Activated T-helper 1 cell treated with anti-CD3 and anti-CD28 coated beads, Interleukin-2, amount 50 U/mL, for 16 hours (primary cell): Measurements from ENCODE around the gene RFX2.

Experiments used
- DNase-seq, 2 donors: peaks; one replicate each; pipeline ENCODE4 v3.0.0-alpha.2; 2020; ENCODE audit warnings: low read depth in 1 of 2, low spot score in 1 of 2

The RFX2 gene

GRCh38 chr19:5958851-5959122 lies 151.5 kb downstream of the RFX2 start:
- DNase-seq, result no peak

DNA sequence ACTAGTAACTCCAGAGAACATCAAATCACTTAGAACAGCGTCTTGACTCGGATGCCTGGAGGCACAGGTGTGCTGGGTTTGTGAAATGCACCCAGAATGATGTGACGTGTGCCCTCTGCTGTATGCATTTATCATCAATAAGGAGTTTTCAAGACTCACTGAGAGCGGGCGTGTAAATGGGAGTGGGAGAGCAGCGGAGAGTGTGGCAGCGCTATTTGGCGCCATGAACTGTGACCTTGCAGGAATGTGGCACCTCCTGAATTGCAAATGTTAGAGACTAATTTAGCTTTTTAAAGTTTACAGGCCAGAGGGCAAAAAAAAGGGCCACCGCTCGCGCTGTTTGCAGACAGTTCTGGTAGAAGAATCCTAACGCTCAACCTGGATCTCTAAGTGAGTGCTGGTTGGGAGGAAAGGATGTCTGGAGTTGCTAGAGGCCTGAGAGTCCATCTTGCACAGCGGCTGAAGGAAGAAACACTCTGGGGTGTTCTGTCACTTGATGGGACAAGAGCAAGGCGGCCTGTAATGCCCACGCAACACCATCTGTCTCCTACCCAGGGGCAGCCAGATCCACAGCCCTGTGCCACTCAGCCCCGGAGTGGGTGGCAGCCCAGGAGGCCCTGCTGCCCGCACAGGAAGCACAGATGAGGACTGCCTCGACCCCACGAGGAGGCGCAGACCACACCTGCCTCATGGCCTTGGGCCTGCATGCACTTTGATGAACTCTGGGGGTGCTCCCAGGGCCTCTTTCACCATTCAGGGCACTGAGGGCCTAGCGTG lies 152.0 kb downstream of the RFX2 start:
- no peak for DNase-seq

GRCh38 chr19:5957170-5957569 lies 153.1 kb downstream of the RFX2 start:
- DNase-seq, result no peak

GRCh38 chr19:5956728-5957127 lies 153.6 kb downstream of the RFX2 start:
- no peak for DNase-seq

DNA sequence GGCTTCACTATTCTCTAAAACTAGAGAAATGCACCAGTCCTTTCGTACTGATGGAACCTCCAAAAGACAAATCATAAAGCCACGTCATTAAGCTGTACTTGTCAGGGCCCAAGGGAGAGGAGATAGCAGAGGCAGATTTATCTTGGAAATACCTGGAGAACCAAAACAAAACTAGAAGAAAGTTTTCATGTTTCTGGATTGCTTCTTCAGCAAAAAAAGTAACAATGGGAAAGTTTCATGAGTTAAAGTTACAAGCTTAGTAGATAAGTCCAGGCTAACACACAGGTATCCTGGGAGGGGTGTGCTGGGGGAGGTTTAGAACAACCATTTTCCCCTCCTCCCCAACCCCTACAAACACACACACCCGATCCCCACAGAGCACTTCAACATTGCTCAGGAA lies 154.0 kb downstream of the RFX2 start:
- no peak for DNase-seq

DNA sequence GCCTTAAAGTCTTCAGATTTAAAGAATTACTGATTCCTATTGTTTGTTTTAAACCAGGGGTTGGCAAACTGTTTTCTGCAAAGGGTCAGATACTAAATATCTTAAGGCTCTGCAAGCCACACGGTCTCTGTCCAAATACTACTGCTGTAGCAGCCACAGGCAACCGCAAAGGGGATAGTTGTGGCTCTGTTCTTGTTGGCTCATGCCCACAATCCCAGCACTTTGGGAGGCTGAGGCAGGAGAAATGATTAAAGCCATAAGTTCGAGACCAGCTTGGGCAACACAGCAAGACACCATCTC lies 154.7 kb downstream of the RFX2 start:
- no peak for DNase-seq

- no peak for DNase-seq
Measured at GRCh38 chr19:5954293-5954692, 156.0 kb downstream of the RFX2 start.

DNA sequence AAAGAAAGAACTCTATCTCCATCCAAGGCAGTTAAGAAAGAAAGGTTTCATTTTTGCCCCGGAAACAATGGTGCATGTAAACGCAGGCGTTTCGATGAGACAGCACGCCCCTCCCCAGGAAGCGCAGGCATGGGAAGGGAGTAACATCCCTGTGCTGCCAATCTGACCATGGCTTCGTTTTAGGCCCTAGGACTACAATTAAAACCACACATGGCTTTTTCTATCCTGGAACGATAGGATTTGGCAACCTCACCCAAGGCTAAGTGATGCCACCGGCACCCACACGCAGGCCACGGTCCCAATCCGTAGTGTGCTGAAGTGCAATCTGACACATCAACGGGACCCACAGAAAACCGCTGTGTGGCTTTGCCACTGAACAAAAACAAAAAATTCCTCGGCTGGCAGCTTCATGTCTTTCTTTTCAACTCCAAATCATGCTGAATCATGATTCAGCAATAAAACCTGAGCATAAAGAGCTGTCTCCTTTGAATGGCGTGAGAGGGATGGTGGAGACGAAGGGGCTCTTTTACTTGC lies 156.6 kb downstream of the RFX2 start:
- DNase-seq, result no peak

- DNase-seq, result no peak
Measured at GRCh38 chr19:5953030-5953589, 157.2 kb downstream of the RFX2 start.

- DNase-seq, result no peak
Measured at GRCh38 chr19:5952193-5953029, 157.9 kb downstream of the RFX2 start.

DNA sequence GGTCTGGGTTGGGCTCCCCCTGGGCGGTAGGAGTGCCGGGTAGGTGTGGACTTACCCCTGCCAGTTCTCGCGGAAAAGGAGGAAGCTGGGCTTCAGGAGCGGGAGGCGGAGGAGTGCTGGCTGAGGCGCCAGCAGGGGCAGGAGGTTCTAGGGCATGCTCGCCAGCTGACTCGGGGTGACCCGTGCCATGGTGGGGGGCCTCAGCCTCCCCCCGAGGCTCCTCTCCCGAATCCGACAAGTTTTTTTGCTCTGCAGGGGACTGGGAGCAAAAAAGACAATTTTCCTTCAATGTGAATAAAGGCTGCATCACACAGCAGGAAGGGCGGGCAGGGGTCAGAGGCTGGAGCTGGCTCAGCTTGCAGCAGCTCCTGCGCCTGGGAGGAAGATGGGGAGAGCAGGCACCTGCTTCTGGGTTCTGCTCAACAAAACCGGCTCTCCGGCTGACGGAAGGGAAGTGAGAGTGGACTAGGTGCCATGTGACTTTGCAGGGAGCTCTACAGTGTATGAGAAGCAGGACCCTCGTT lies 158.9 kb downstream of the RFX2 start:
- DNase-seq, result no peak

DNA sequence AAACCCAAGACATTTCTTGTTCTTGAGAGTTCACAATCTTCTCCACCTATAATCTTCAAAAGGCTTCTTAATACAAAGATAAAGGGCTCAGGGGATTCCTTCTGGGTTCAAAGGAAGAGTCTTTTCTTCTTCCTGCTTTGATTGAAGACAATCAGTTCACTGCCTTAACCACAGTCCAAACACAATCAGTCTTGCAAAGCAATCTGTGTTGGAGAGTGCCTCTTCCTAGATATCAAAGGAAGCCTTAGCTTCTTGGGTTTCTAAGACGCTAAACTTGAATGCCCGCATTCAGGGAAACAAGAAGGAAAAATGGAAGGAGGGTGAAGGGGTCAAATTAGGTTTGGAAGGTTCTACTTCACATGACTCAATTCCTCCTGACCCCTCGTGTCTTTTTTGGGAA lies 159.6 kb downstream of the RFX2 start:
- DNase-seq, result no peak

DNA sequence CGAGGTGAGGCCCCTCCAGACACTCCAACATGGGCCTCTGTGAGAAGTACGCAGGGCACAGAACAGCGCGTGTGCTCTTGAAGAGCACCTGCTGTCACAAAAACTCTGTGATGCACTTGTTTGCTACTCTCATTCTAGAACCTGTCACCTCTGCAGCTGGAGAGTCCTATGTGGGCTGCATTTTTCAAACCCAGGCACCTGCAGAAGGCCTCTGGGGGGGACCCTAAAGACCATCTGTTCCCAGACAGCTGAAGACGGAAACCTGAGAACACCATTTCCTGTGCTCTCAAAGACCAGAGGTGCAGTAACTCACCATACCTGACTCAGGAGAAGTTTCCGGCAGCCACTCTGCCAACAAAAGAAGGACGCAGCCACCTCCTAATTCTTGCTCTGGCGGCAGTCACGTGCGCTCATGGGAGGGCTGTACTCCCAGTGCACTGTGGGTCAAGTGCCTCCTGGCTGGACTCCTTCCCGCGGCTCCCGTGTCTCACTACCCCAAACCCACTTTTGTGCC lies 160.5 kb downstream of the RFX2 start:
- peak; percentile 12 to 13 for DNase-seq

- no peak for DNase-seq
Measured at GRCh38 chr19:5948752-5949564, 161.3 kb downstream of the RFX2 start.

- DNase-seq, result no peak
Measured at GRCh38 chr19:5947435-5947834, 162.9 kb downstream of the RFX2 start.

DNA sequence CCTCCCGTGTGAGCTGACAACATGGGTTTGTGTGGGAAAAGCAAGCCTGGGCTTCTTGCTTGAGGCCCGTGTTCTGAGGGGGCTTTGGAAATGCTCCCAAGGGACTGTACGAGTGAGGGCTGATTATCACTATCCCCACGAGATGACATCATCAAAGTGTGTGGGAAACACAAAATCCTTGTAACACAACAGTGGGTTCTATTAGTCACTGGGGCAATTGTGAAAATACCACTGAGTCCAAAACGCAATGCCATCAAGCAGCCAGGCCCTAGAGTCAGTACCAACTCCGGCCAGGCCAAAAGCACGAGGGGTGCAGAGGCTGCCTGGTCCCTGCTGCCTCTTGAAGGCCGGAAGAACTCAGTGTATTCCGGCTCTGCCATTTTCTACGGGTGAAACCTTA lies 166.7 kb downstream of the RFX2 start:
- no peak for DNase-seq
